ENCODE results near the gene PDZD2. TPM values are rescaled to one million over a fixed set of nuclear protein-coding genes. Genes with fewer than 3 reads are reported as not detected.

The PDZD2 gene
- total RNA-seq, 1 experiment from 2014 or later, result 2.2 TPM

DNA sequence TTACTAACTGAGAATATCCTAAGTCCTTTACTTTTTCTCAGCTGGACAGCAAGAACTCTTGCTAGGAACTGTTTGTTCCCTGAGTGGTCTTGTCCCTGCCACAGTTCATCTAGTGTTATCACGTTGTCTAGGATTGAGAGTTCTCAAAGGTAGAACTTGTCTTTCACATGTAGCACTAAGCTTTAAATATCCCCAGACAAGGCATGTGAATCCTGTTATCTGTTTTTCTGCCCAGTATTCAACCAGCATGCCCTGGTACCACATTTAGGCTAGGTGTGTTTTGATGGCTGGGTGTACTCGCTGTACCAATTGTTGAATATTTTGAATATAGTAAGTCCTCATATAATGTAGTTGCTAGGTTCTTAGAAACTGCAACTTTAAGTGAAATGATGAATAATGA lies 27.9 kb upstream of the PDZD2 start:
- TF ChIP-seq, protein P1, sequence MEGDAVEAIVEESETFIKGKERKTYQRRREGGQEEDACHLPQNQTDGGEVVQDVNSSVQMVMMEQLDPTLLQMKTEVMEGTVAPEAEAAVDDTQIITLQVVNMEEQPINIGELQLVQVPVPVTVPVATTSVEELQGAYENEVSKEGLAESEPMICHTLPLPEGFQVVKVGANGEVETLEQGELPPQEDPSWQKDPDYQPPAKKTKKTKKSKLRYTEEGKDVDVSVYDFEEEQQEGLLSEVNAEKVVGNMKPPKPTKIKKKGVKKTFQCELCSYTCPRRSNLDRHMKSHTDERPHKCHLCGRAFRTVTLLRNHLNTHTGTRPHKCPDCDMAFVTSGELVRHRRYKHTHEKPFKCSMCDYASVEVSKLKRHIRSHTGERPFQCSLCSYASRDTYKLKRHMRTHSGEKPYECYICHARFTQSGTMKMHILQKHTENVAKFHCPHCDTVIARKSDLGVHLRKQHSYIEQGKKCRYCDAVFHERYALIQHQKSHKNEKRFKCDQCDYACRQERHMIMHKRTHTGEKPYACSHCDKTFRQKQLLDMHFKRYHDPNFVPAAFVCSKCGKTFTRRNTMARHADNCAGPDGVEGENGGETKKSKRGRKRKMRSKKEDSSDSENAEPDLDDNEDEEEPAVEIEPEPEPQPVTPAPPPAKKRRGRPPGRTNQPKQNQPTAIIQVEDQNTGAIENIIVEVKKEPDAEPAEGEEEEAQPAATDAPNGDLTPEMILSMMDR (conservative IDR thresholded peaks at IDR 0.05; ENCODE audit: low read depth, low read length), result no peak
- no peak for TF ChIP-seq EZH2 (IDR thresholded peaks at IDR 0.05; ENCODE audit: borderline replicate concordance, low read depth, low read length, poor library complexity, severe bottlenecking)
- intact Hi-C loops (cut with micrococcal nuclease; ENCODE audit: unreplicated experiment), result no loop called here
- no TSS peak for BruUV-seq (replicated peaks)
- CTCF ChIA-PET, result no interaction called here
- no peaks in the 10 kb centered on the region for H3K9me3 ChIP-seq (ENCODE audit: low read depth, low read length, poor library complexity, severe bottlenecking)
- H3K36me3 ChIP-seq (ENCODE audit: insufficient read depth, low read length, poor library complexity, severe bottlenecking), result no peaks in the 10 kb centered on the region
- no peaks in the 10 kb centered on the region for H3K27me3 ChIP-seq (replicated peaks; ENCODE audit: insufficient read depth, low read depth, low read length, poor library complexity)
- no peak for DNase-seq (ENCODE audit: low spot score)
- H3K4me3 ChIP-seq (ENCODE audit: low read depth, low read length, poor library complexity, severe bottlenecking), result no peak overlapping the region
- POLR2A ChIA-PET (ENCODE audit: low non-redundant PET), result no interaction called here
- H3K27ac ChIP-seq (ENCODE audit: low read depth, low read length, poor library complexity, severe bottlenecking), result no peak overlapping the region
- H3K4me1 ChIP-seq (ENCODE audit: insufficient read depth, low read length, poor library complexity, severe bottlenecking), result no peaks in the 10 kb centered on the region

DNA sequence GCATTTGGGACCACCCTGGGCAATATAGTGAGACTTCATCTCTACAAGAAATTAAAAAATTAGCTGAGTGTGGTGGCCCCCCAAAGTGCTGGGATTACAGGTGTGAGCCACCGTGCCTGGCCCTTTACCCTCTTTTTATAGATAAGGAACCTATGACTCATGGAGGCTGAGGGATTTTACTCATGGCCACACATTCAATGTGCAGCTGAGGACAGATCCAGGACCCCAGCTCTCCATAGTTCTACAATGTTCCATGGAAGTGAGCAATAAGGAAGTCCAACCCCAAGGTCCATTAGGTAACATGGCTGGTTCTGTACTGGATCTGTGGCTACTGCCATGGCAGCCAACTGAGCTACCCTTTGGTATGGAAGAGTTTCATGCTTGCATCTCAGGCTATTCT lies 25.3 kb upstream of the PDZD2 start:
- DNase-seq (ENCODE audit: low spot score), result no peak
- Histone ChIP-seq H3K27me3 (replicated peaks; ENCODE audit: insufficient read depth, low read depth, low read length, poor library complexity) (no peaks in the 10 kb centered on the region), H3K4me1 (ENCODE audit: insufficient read depth, low read length, poor library complexity, severe bottlenecking) (no peaks in the 10 kb centered on the region), H3K9me3 (ENCODE audit: low read depth, low read length, poor library complexity, severe bottlenecking) (no peaks in the 10 kb centered on the region), H3K4me3 (ENCODE audit: low read depth, low read length, poor library complexity, severe bottlenecking) (no peak overlapping the region), H3K36me3 (ENCODE audit: insufficient read depth, low read length, poor library complexity, severe bottlenecking) (no peaks in the 10 kb centered on the region), H3K27ac (ENCODE audit: low read depth, low read length, poor library complexity, severe bottlenecking) (no peak overlapping the region)
- ChIA-PET POLR2A (ENCODE audit: low non-redundant PET) (no interaction called here), CTCF (no interaction called here)
- intact Hi-C loops (cut with micrococcal nuclease; ENCODE audit: unreplicated experiment), result no loop called here
- TF ChIP-seq, protein P1 (conservative IDR thresholded peaks at IDR 0.05; ENCODE audit: low read depth, low read length), result no peak
- TF ChIP-seq EZH2 (IDR thresholded peaks at IDR 0.05; ENCODE audit: borderline replicate concordance, low read depth, low read length, poor library complexity, severe bottlenecking), result no peak
- BruUV-seq (replicated peaks), result no TSS peak

DNA sequence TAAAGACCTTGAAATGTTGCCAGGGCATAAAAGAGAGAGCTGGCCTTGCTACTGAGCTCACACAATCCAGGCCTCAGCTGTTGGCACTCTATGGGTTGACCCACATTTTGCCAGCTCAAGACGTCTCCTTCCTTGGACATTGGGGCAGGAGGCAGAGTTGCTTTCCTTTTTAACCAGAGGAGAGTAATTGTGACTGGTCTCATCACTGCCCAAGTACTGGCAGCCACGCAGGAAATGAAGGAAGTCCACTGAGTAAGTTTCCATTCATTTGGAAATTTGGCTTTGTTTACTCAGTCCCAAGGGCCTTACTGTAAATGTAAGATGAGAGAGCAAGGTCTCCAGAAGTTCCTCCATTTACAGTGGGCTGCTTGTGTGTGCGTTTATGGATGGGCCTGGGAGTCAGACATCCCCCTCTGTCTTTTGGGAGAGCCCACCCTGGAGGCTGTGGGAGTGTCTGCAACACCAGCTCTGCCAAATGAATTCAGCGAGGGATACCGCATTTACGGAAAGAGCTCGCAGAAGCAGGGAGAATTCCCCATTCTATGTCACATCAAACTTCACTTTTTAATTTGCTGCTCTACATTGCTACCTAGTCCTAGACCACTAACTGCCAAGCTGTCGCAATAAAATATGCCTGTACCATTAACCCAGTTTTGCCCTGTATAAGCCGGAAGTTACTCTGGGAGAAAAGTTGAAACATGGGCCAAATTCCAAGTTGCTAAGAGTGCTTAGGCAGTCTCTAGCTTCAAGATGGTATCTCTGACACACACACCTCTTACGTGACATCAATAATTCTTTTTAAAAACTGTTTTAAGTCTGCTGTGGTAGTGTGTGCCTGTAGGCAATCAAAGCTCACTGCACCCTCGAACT lies 24.5 kb upstream of the PDZD2 start:
- no TSS peak for BruUV-seq (replicated peaks)
- H3K4me1 ChIP-seq (ENCODE audit: insufficient read depth, low read length, poor library complexity, severe bottlenecking), result no peaks in the 10 kb centered on the region
- no peaks in the 10 kb centered on the region for H3K27me3 ChIP-seq (replicated peaks; ENCODE audit: insufficient read depth, low read depth, low read length, poor library complexity)
- TF ChIP-seq, protein P1 (conservative IDR thresholded peaks at IDR 0.05; ENCODE audit: low read depth, low read length), result no peak
- no peak for TF ChIP-seq EZH2 (IDR thresholded peaks at IDR 0.05; ENCODE audit: borderline replicate concordance, low read depth, low read length, poor library complexity, severe bottlenecking)
- no peaks in the 10 kb centered on the region for H3K36me3 ChIP-seq (ENCODE audit: insufficient read depth, low read length, poor library complexity, severe bottlenecking)
- no peak overlapping the region for H3K27ac ChIP-seq (ENCODE audit: low read depth, low read length, poor library complexity, severe bottlenecking)
- DNase-seq (ENCODE audit: low spot score), result peak; percentile 6
- H3K9me3 ChIP-seq (ENCODE audit: low read depth, low read length, poor library complexity, severe bottlenecking), result no peaks in the 10 kb centered on the region
- ChIA-PET CTCF (no interaction called here), POLR2A (ENCODE audit: low non-redundant PET) (no interaction called here)
- H3K4me3 ChIP-seq (ENCODE audit: low read depth, low read length, poor library complexity, severe bottlenecking), result no peak overlapping the region
- intact Hi-C loops (cut with micrococcal nuclease; ENCODE audit: unreplicated experiment), result no loop called here
